CD4-positive, CD25-positive, alpha-beta regulatory T cell (primary cell): ENCODE data around the gene DNAH5. TPM values are rescaled to one million over a fixed set of nuclear protein-coding genes. Genes with fewer than 3 reads are reported as not detected.

Experiments
- ATAC-seq, 2 donors: fragments of 150-1000 bp; cut with Tn5 transposase; one replicate each; pipeline ENCODE4 v1.10.0; 2021; ENCODE audit warnings: low read depth in 2 of 2, moderate number of reproducible peaks in 2 of 2, moderate library complexity in 1 of 2
- DNase-seq, 3 donors: peaks; one replicate each; pipeline versions ENCODE4 v3.0.0 to v3.0.0-alpha.2; 2012 to 2022; ENCODE audit warnings: mixed read lengths in 1 of 3
- H3K27ac ChIP-seq: one replicate; pipeline ENCODE4 v1.7.0; 2013; ENCODE audit warnings: mild to moderate bottlenecking, low read length; ENCODE audit not compliant: insufficient read depth, poor library complexity, severe bottlenecking
- H3K27me3 ChIP-seq: one replicate; pipeline ENCODE4 v1.7.0; 2013; ENCODE audit warnings: low read length; ENCODE audit not compliant: control insufficient read depth, insufficient read depth
- H3K36me3 ChIP-seq: one replicate; pipeline ENCODE4 v1.7.0; 2013; ENCODE audit warnings: mild to moderate bottlenecking, low read length, moderate library complexity; ENCODE audit not compliant: control insufficient read depth, insufficient read depth
- H3K4me1 ChIP-seq: 2 replicates; pipeline ENCODE4 v1.7.0; 2013; ENCODE audit warnings: mild to moderate bottlenecking, low read length; ENCODE audit not compliant: insufficient read depth, control insufficient read depth, poor library complexity, severe bottlenecking
- H3K4me3 ChIP-seq: one replicate; pipeline ENCODE4 v1.7.0; 2013; ENCODE audit warnings: low read depth, mild to moderate bottlenecking, low read length, moderate library complexity
- H3K9me3 ChIP-seq, 2 experiments: 1 replicate in 1 of 2; 2 replicates in 1 of 2; pipeline ENCODE4 v1.7.0; 2013; ENCODE audit warnings: low read length in 2 of 2, mild to moderate bottlenecking in 1 of 2, moderate library complexity in 1 of 2; ENCODE audit not compliant: control insufficient read depth in 2 of 2
- H3K27ac Mint-ChIP-seq, 3 donors: one replicate each; pipeline ENCODE4 v1.8.0; 2020 to 2022; ENCODE audit warnings: mild to moderate bottlenecking in 3 of 3, mixed read lengths in 3 of 3, moderate library complexity in 2 of 3
- H3K27me3 Mint-ChIP-seq: one replicate; pipeline ENCODE4 v1.8.0; 2022; ENCODE audit warnings: mild to moderate bottlenecking, mixed read lengths
- H3K36me3 Mint-ChIP-seq: one replicate; pipeline ENCODE4 v1.8.0; 2020; ENCODE audit warnings: mixed read lengths
- H3K4me1 Mint-ChIP-seq, 4 donors: one replicate each; pipeline ENCODE4 v1.8.0; 2020 to 2022; ENCODE audit warnings: mixed read lengths in 4 of 4, mild to moderate bottlenecking in 1 of 4
- H3K4me3 Mint-ChIP-seq, 4 donors: one replicate each; pipeline ENCODE4 v1.8.0; 2020 to 2022; ENCODE audit warnings: mild to moderate bottlenecking in 4 of 4, mixed read lengths in 4 of 4, moderate library complexity in 3 of 4
- H3K9me3 Mint-ChIP-seq, 7 donors: one replicate each; pipeline ENCODE4 v1.8.0; 2020 to 2022; ENCODE audit warnings: mixed read lengths in 7 of 7, mild to moderate bottlenecking in 3 of 7, moderate library complexity in 2 of 7
- polyA plus RNA-seq, 4 donors: library from polyadenylated mRNA; unstranded; fragments of 300-500 nt; fragmentation: Illumina TruSeq; gene quantifications; one replicate each; pipeline ENCODE4 v1.2.3, GENCODE V29; 2021
- total RNA-seq: library from RNA; stranded (reverse); gene quantifications from one replicate; pipeline ENCODE4 v1.2.3, GENCODE V29; 2022

DNAH5 gene
- total and polyA plus RNA-seq, 5 donors from 2014 or later: not detected

DNA sequence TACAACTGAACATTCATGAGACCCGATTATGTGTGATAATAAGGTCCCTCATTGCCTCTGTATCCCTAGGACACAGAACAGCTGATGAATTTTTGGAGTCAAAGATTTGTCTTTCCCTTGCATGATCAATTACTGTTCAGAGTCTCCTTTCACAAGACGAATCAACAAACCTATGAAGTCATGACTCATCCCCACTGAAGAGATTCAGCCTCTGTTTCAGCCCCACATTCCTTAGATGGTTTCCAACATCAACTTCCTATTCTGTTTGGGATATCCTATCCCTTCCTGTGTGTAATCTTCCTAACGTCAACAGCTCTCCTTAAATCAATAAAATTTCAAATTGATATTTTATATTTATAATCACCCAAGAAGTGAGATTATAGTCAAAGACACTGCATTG, 199.0 kb downstream of the DNAH5 start:
- Histone ChIP-seq H3K9me3 (no peaks in the 10 kb centered on the region), H3K27me3 (no peaks in the 10 kb centered on the region), H3K4me1 (no peaks in the 10 kb centered on the region), H3K27ac (no peak overlapping the region), H3K36me3 (no peaks in the 10 kb centered on the region), H3K4me3 (no peak overlapping the region)
- Mint-ChIP-seq H3K27me3 (no peaks in the 10 kb centered on the region), H3K4me3 (no peak overlapping the region), H3K9me3 (peaks cover 0 to 11% (median 5%) of the 10 kb centered on the region in 7 donors), H3K36me3 (no peaks in the 10 kb centered on the region), H3K4me1 (no peaks in the 10 kb centered on the region), H3K27ac (no peak overlapping the region)
- ATAC-seq (no peak), DNase-seq (no peak)

DNA sequence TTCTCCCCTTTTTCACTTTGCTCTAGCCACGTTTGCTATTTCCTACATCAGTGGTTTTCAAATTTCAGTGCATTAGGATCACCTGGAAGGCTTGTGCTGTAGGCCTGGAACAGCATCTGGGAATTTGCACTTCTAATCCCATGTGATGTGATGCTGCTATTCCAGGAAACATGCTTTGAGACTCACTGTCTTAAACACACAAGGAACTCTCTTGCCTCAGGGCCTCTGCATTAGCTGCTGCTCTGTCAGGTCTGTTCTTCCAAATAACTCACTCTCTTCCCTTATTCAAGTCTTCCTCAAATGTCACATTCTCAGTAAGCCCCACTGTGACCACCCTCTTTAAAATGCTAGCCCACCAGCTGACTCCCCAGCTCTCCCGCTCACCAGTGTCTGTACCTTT, 204.0 kb downstream of the DNAH5 start:
- Mint-ChIP-seq H3K27ac (no peak overlapping the region), H3K36me3 (no peaks in the 10 kb centered on the region), H3K4me1 (no peaks in the 10 kb centered on the region), H3K4me3 (no peak overlapping the region), H3K27me3 (no peaks in the 10 kb centered on the region), H3K9me3 (peaks cover 3 to 13% (median 9%) of the 10 kb centered on the region in 7 donors)
- ATAC-seq: no peak
- H3K36me3 ChIP-seq: no peaks in the 10 kb centered on the region
- no peaks in the 10 kb centered on the region for H3K9me3 ChIP-seq
- no peak for DNase-seq
- no peaks in the 10 kb centered on the region for H3K4me1 ChIP-seq
- no peaks in the 10 kb centered on the region for H3K27me3 ChIP-seq
- no peak overlapping the region for H3K27ac ChIP-seq
- H3K4me3 ChIP-seq: no peak overlapping the region

- Mint-ChIP-seq H3K36me3 (no peaks in the 10 kb centered on the region), H3K4me1 (no peaks in the 10 kb centered on the region), H3K9me3 (peaks cover 5 to 15% (median 9%) of the 10 kb centered on the region in 7 donors), H3K27ac (peak overlapping the region in 1 of 3 donors; percentile 50), H3K27me3 (no peaks in the 10 kb centered on the region), H3K4me3 (no peak overlapping the region)
- Histone ChIP-seq H3K4me1 (no peaks in the 10 kb centered on the region), H3K36me3 (no peaks in the 10 kb centered on the region), H3K4me3 (no peak overlapping the region), H3K27ac (no peak overlapping the region), H3K27me3 (no peaks in the 10 kb centered on the region), H3K9me3 (peaks cover 0 to 4% of the 10 kb centered on the region in 2 experiments)
- DNase-seq (no peak), ATAC-seq (no peak)
These were observed 205.0 kb downstream of the DNAH5 start for GRCh38 chr5:13739479-13739878.

DNA sequence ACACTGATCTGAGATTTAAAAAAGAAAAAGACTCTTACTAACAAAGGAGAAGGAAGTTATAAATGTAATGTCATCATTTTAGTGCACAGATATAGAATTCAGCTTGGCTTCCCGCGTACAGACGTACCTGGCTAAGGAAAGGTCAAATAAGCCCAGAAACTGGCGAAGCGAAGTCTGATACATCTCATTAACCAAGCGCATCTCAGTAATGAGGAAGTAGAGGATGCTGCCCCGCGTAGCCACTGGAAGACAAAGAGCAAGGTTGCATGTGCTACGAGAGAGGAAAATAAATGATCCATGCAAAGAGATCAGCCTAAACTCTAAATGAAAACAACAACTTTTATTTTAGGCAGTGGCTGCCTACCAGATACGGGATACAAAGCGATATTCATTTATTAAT, 208.8 kb downstream of the DNAH5 start:
- Histone ChIP-seq H3K27ac (no peak overlapping the region), H3K27me3 (no peaks in the 10 kb centered on the region), H3K36me3 (no peaks in the 10 kb centered on the region), H3K4me1 (no peaks in the 10 kb centered on the region), H3K4me3 (no peak overlapping the region), H3K9me3 (peaks cover 0 to 4% of the 10 kb centered on the region in 2 experiments)
- Mint-ChIP-seq H3K27ac (no peak overlapping the region), H3K27me3 (no peaks in the 10 kb centered on the region), H3K4me1 (no peaks in the 10 kb centered on the region), H3K36me3 (no peaks in the 10 kb centered on the region), H3K9me3 (peaks cover 0 to 20% (median 14%) of the 10 kb centered on the region in 7 donors), H3K4me3 (no peak overlapping the region)
- ATAC-seq (no peak), DNase-seq (no peak)

GRCh38 chr5:13731121-13731628, 213.3 kb downstream of the DNAH5 start:
- Mint-ChIP-seq H3K4me1 (no peaks in the 10 kb centered on the region), H3K27me3 (no peaks in the 10 kb centered on the region), H3K36me3 (no peaks in the 10 kb centered on the region), H3K4me3 (no peak overlapping the region), H3K27ac (no peak overlapping the region), H3K9me3 (peaks cover 0 to 17% (median 8%) of the 10 kb centered on the region in 7 donors)
- ATAC-seq (no peak), DNase-seq (no peak)
- Histone ChIP-seq H3K4me3 (no peak overlapping the region), H3K27ac (no peak overlapping the region), H3K27me3 (no peaks in the 10 kb centered on the region), H3K9me3 (peaks cover 0 to 4% of the 10 kb centered on the region in 2 experiments), H3K36me3 (no peaks in the 10 kb centered on the region), H3K4me1 (no peaks in the 10 kb centered on the region)

DNA sequence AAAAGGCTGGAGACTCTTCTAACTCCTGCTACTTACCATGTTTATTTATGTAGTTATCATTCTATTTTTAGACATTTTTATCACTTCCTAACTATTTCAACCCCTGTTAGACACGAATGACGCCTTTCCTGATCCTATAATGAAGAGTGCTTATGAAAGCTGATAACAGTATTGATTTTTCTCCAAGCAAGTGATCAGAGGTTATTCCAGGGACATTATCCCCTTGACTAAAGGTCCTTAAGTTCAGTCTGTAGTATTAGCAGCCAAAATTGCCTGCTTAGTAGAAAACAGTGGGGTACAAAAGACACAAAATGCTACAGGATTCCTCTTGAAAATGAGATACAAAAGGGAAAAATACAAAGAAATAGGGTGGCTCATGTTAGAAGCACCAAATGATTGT, 235.6 kb downstream of the DNAH5 start:
- peaks cover 0 to 3% of the 10 kb centered on the region in 2 experiments for H3K9me3 ChIP-seq
- Mint-ChIP-seq H3K27me3 (no peaks in the 10 kb centered on the region), H3K4me1 (no peaks in the 10 kb centered on the region), H3K36me3 (no peaks in the 10 kb centered on the region), H3K4me3 (no peak overlapping the region), H3K27ac (peak overlapping the region in 1 of 3 donors; percentile 57), H3K9me3 (peaks cover 3 to 22% (median 8%) of the 10 kb centered on the region in 7 donors)
- H3K4me3 ChIP-seq: no peak overlapping the region
- ATAC-seq (no peak), DNase-seq (no peak)
- H3K27me3 ChIP-seq: no peaks in the 10 kb centered on the region
- no peaks in the 10 kb centered on the region for H3K36me3 ChIP-seq
- no peak overlapping the region for H3K27ac ChIP-seq
- no peaks in the 10 kb centered on the region for H3K4me1 ChIP-seq

GRCh38 chr5:13708432-13708831, 236.1 kb downstream of the DNAH5 start:
- H3K36me3 ChIP-seq: no peaks in the 10 kb centered on the region
- H3K27ac Mint-ChIP-seq: peak overlapping the region in 1 of 3 donors; percentile 57
- no peak overlapping the region for H3K4me3 ChIP-seq
- ATAC-seq: no peak
- H3K27me3 Mint-ChIP-seq: no peaks in the 10 kb centered on the region
- no peak for DNase-seq
- H3K9me3 ChIP-seq: peaks cover 0 to 3% of the 10 kb centered on the region in 2 experiments
- H3K27ac ChIP-seq: no peak overlapping the region
- peaks cover 3 to 20% (median 8%) of the 10 kb centered on the region in 7 donors for H3K9me3 Mint-ChIP-seq
- no peaks in the 10 kb centered on the region for H3K4me1 Mint-ChIP-seq
- H3K27me3 ChIP-seq: no peaks in the 10 kb centered on the region
- H3K36me3 Mint-ChIP-seq: no peaks in the 10 kb centered on the region
- H3K4me1 ChIP-seq: no peaks in the 10 kb centered on the region
- H3K4me3 Mint-ChIP-seq: no peak overlapping the region

DNA sequence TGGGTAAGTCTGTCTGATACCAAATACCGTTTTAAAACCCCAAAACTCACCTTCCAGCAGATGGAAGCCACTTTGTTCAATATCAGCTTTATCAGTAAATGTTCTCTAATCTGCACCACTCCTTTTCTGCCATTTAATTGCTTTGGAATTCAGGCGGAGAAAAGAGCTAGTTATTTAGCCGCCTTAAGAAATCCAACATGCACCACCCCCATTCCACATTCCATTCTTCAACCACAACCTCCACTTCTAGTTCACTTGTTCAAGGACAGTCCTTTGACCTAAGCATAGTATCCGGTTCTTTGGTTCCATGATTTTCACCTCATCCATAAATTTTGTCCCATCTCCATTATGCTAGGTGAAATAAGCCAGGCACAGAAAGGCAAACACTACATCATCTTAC, 240.1 kb downstream of the DNAH5 start:
- no peak for DNase-seq
- Histone ChIP-seq H3K9me3 (peaks cover 0 to 3% of the 10 kb centered on the region in 2 experiments), H3K36me3 (no peaks in the 10 kb centered on the region), H3K4me3 (no peak overlapping the region), H3K27me3 (no peaks in the 10 kb centered on the region), H3K4me1 (no peaks in the 10 kb centered on the region), H3K27ac (no peak overlapping the region)
- no peak for ATAC-seq
- H3K27ac Mint-ChIP-seq: no peak overlapping the region
- no peaks in the 10 kb centered on the region for H3K36me3 Mint-ChIP-seq
- no peaks in the 10 kb centered on the region for H3K27me3 Mint-ChIP-seq
- H3K4me1 Mint-ChIP-seq: no peaks in the 10 kb centered on the region
- H3K4me3 Mint-ChIP-seq: no peak overlapping the region
- peaks cover 1 to 16% (median 9%) of the 10 kb centered on the region in 7 donors for H3K9me3 Mint-ChIP-seq
